ENCODE results near the gene SLC22A23. TPM values are rescaled to one million over a fixed set of nuclear protein-coding genes. Genes with fewer than 3 reads are reported as not detected.

Gene SLC22A23
- polyA plus RNA-seq, 1 donor (not counting 4 experiments of a cell fraction or from before 2014, with no cell fraction given), result 4.3 TPM

DNA sequence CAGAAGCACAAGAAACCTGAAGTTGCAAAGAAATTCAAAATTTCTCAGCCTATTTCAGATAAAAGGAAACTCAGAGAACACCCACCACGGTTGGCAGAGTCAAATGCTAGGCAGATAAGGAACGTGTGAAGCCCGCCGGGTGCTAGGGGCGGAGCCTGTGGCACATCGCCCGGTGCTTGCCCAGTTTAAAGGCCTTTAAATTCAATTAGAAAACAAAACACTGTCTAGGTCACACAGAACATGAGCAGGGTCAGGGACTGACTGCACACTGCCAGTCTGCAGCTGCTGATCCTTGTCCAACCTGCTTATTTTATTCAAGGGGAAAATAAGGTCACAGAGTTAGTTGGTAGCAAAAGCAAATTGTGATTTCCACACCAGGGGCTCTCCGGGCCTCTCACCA lies 122.3 kb downstream of the SLC22A23 start:
- Histone ChIP-seq H4K20me1 (ENCODE audit: control insufficient read depth, extremely low read depth, insufficient read depth, low read length) (no peaks in the 10 kb centered on the region), H3K27ac (ENCODE audit: control insufficient read depth, insufficient read depth, low read length) (no peak overlapping the region), H3K79me2 (ENCODE audit: control insufficient read depth, insufficient read depth, low read length) (no peaks in the 10 kb centered on the region), H3K9me3 (ENCODE audit: control insufficient read depth, low read depth, low read length) (no peaks in the 10 kb centered on the region), H3K4me3 (ENCODE audit: control insufficient read depth in 2 of 3, extremely low read depth in 1 of 3, insufficient read depth in 2 of 3, low read depth in 1 of 3, low read length in 3 of 3) (no peak overlapping the region), H2AFZ (ENCODE audit: control insufficient read depth, low read length) (no peak overlapping the region), H3K36me3 (ENCODE audit: control insufficient read depth in 2 of 2, extremely low read depth in 1 of 2, insufficient read depth in 2 of 2, low read length in 2 of 2) (no peaks in the 10 kb centered on the region), H3K27me3 (ENCODE audit: control insufficient read depth, extremely low read depth, insufficient read depth, low read length) (no peaks in the 10 kb centered on the region), H3K9me1 (ENCODE audit: control insufficient read depth, extremely low read depth, insufficient read depth, low read length) (no peaks in the 10 kb centered on the region), H3K9ac (ENCODE audit: control insufficient read depth, extremely low read depth, insufficient read depth, low read length) (no peak overlapping the region), H3K4me2 (ENCODE audit: control insufficient read depth, extremely low read depth, insufficient read depth, low read depth, low read length) (no peak overlapping the region), H3K4me1 (ENCODE audit: control insufficient read depth, extremely low read depth, insufficient read depth, low read length) (no peaks in the 10 kb centered on the region)
- dilution Hi-C loops (cut with MboI; ENCODE audit: extremely low pct_ligation_motif_present, low sequenced_read_pairs), result no loop called here
- DNase-seq (ENCODE audit: low read depth, low spot score), result no peak
- FAIRE-seq, result no peak
- TF ChIP-seq EZH2 (IDR thresholded peaks at IDR 0.05; ENCODE audit: low read length), result no peak
- TF ChIP-seq, protein P1, sequence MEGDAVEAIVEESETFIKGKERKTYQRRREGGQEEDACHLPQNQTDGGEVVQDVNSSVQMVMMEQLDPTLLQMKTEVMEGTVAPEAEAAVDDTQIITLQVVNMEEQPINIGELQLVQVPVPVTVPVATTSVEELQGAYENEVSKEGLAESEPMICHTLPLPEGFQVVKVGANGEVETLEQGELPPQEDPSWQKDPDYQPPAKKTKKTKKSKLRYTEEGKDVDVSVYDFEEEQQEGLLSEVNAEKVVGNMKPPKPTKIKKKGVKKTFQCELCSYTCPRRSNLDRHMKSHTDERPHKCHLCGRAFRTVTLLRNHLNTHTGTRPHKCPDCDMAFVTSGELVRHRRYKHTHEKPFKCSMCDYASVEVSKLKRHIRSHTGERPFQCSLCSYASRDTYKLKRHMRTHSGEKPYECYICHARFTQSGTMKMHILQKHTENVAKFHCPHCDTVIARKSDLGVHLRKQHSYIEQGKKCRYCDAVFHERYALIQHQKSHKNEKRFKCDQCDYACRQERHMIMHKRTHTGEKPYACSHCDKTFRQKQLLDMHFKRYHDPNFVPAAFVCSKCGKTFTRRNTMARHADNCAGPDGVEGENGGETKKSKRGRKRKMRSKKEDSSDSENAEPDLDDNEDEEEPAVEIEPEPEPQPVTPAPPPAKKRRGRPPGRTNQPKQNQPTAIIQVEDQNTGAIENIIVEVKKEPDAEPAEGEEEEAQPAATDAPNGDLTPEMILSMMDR (optimal IDR thresholded peaks at IDR 0.05 in 1 of 3, IDR thresholded peaks at IDR 0.05 in 1 of 3, conservative IDR thresholded peaks at IDR 0.05 in 1 of 3; ENCODE audit: extremely low read depth in 1 of 3, insufficient read depth in 2 of 3, low read length in 3 of 3), result no peak

- Histone ChIP-seq H4K20me1 (ENCODE audit: control insufficient read depth, extremely low read depth, insufficient read depth, low read length) (no peaks in the 10 kb centered on the region), H3K9me1 (ENCODE audit: control insufficient read depth, extremely low read depth, insufficient read depth, low read length) (no peaks in the 10 kb centered on the region), H3K9me3 (ENCODE audit: control insufficient read depth, low read depth, low read length) (no peaks in the 10 kb centered on the region), H2AFZ (ENCODE audit: control insufficient read depth, low read length) (no peak overlapping the region), H3K79me2 (ENCODE audit: control insufficient read depth, insufficient read depth, low read length) (no peaks in the 10 kb centered on the region), H3K36me3 (ENCODE audit: control insufficient read depth in 2 of 2, extremely low read depth in 1 of 2, insufficient read depth in 2 of 2, low read length in 2 of 2) (no peaks in the 10 kb centered on the region), H3K4me2 (ENCODE audit: control insufficient read depth, extremely low read depth, insufficient read depth, low read depth, low read length) (no peak overlapping the region), H3K4me1 (ENCODE audit: control insufficient read depth, extremely low read depth, insufficient read depth, low read length) (no peaks in the 10 kb centered on the region), H3K27me3 (ENCODE audit: control insufficient read depth, extremely low read depth, insufficient read depth, low read length) (no peaks in the 10 kb centered on the region), H3K27ac (ENCODE audit: control insufficient read depth, insufficient read depth, low read length) (no peak overlapping the region), H3K9ac (ENCODE audit: control insufficient read depth, extremely low read depth, insufficient read depth, low read length) (no peak overlapping the region), H3K4me3 (ENCODE audit: control insufficient read depth in 2 of 3, extremely low read depth in 1 of 3, insufficient read depth in 2 of 3, low read depth in 1 of 3, low read length in 3 of 3) (no peak overlapping the region)
- DNase-seq (ENCODE audit: low read depth, low spot score), result no peak
- TF ChIP-seq, protein P1 (optimal IDR thresholded peaks at IDR 0.05 in 1 of 3, IDR thresholded peaks at IDR 0.05 in 1 of 3, conservative IDR thresholded peaks at IDR 0.05 in 1 of 3; ENCODE audit: extremely low read depth in 1 of 3, insufficient read depth in 2 of 3, low read length in 3 of 3), result no peak
- no peak for TF ChIP-seq EZH2 (IDR thresholded peaks at IDR 0.05; ENCODE audit: low read length)
- dilution Hi-C loops (cut with MboI; ENCODE audit: extremely low pct_ligation_motif_present, low sequenced_read_pairs), result no loop called here
- no peak for FAIRE-seq
Observed at GRCh38 chr6:3333263-3333662, 123.6 kb downstream of the SLC22A23 start.

Data from keratinocyte (primary cell).